Coronary artery (tissue), 2 donors: ENCODE results near the gene ZEB1.

Source experiments
- DNase-seq: peaks from one replicate; pipeline ENCODE4 v3.0.0-alpha.2; 2017; ENCODE audit warnings: low spot score
- H3K27ac ChIP-seq, 2 donors: fragments of 200-600 bp; sonication (generic); one replicate each; pipeline ENCODE4 v1.5.1; 2016 to 2019
- H3K4me3 ChIP-seq: fragments of 200-600 bp; sonication (generic); 2 replicates; pipeline ENCODE4 v1.5.1; 2016; ENCODE audit warnings: mild to moderate bottlenecking, moderate library complexity
- TF ChIP-seq, protein P1 (sequence below): fragments of 200-600 bp; sonication (generic); IDR thresholded peaks from one replicate; pipeline ENCODE4 v1.5.1; 2019; ENCODE audit warnings: antibody characterized with exemption

Gene ZEB1

DNA sequence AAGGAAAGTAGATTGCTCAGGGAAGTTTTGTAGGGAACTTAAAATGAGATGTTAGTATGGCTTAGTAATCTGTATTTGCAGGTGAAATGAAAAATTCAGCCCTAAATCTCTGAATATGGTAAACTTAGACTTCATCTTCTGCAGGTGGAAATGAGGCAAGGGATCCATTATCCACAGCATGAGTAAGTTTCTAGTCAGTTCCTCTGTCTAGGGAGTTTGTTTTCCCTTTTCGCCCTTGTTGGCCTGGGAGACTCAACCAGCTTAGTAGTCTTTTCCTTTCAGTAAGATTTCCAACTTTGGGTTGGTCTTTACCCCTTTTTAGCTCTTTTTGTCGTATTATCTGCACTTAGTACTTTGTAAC, 65.6 kb downstream of the ZEB1 start:
- TF ChIP-seq, protein P1, sequence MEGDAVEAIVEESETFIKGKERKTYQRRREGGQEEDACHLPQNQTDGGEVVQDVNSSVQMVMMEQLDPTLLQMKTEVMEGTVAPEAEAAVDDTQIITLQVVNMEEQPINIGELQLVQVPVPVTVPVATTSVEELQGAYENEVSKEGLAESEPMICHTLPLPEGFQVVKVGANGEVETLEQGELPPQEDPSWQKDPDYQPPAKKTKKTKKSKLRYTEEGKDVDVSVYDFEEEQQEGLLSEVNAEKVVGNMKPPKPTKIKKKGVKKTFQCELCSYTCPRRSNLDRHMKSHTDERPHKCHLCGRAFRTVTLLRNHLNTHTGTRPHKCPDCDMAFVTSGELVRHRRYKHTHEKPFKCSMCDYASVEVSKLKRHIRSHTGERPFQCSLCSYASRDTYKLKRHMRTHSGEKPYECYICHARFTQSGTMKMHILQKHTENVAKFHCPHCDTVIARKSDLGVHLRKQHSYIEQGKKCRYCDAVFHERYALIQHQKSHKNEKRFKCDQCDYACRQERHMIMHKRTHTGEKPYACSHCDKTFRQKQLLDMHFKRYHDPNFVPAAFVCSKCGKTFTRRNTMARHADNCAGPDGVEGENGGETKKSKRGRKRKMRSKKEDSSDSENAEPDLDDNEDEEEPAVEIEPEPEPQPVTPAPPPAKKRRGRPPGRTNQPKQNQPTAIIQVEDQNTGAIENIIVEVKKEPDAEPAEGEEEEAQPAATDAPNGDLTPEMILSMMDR, result no peak
- no peak for DNase-seq
- H3K27ac ChIP-seq, result no peak overlapping the region
- H3K4me3 ChIP-seq, result no peak overlapping the region

DNA sequence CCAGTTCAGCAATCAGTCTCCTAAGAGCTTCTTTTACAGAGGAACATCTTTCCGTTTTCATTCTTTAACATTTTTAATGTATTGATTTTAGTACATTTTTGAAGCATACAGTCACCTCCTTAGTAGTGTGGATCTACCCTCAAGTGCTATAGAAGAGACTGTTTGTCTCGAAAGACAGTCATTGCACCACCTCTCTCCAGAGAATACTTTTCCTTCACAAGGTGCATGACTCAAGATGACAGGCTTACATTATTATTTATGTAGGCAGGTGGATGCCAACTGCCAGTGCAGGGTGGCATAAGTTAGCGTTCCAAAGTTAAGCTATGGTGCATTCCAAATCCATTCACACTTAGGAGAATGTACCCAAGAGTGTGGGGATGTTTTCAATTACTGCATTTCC, 71.8 kb downstream of the ZEB1 start:
- no peak overlapping the region for H3K27ac ChIP-seq
- H3K4me3 ChIP-seq, result no peak overlapping the region
- DNase-seq, result no peak
- TF ChIP-seq, protein P1, result no peak

DNA sequence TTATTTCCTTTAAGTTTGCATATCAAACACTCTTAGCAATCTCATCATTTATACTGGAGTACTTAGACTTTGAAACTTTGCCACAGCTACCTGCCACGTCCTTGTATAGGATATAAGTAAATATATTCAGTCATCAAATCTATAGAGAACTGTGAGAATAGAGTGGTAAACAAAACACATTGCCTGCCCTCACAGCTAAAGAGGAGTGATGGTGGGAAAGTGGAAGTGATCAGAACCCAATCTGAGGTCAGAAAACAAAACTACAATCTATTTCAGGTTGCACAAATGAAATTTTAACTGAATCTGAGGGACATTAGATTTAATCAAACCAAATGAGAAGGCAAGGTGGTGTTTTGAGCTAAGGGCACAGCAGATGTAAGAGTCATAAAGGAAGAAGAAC, 74.8 kb downstream of the ZEB1 start:
- Histone ChIP-seq H3K4me3 (no peak overlapping the region), H3K27ac (no peak overlapping the region)
- TF ChIP-seq, protein P1, result no peak
- DNase-seq, result no peak

DNA sequence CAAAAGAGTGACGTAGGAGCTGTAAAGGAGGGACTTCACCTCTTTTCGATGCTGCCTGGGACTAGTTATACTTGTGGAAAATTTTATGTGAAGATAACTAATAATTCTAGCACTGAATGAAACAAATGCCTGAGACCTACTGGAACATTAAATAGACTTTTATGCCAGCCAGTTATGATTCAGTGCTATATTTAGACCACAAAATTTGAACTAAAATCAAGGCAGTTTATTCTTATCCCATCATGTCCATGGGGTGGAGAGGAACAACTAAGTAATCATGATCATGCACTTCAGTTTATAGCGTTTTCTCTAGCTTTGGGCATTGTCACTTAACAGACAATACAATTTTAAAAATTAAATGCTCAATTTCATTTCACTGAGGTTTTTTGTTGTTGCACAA, 76.7 kb downstream of the ZEB1 start:
- no peak overlapping the region for H3K4me3 ChIP-seq
- TF ChIP-seq, protein P1, result no peak
- H3K27ac ChIP-seq, result peak overlapping the region; percentile 54 to 61
- DNase-seq, result no peak

DNA sequence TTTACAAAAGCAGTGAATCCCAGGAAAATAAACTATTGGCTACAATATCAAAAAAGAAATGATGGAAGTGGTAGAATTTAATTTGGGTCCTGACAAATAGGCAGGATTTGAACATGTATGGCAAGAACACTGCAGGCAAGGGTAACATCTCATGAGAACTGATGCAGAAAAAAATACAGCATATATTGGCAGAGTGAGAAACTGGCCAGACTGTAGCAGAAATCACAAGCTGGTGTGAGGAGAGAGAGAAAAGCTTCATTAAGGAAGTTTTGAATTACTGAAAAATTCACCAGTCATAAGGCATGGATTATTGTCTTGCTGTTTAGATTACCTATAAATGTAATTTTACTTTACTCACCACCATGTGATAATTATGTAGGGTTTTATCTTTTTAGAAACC, 77.4 kb downstream of the ZEB1 start:
- TF ChIP-seq, protein P1, result no peak
- Histone ChIP-seq H3K4me3 (no peak overlapping the region), H3K27ac (peak overlapping the region; percentile 18 to 54)
- no peak for DNase-seq

DNA sequence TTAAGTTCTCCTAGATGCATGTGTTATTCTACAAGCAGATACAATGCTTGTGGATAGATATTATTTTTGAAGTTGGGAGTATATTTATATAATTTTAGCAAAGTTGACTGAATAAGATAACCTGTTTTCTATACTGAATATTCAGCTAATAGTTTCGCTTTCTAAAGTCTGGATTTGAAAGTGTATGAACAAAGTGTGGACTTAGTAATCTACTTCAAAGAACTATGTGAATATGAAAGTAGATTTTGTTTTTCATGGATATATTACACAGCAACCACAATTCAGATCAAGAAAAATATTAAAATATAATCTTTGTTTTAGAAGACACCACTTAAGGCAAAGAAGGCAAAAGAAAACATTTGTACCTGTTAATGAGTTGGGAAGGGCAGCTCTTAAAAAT, 78.8 kb downstream of the ZEB1 start:
- TF ChIP-seq, protein P1, result no peak
- Histone ChIP-seq H3K27ac (peak overlapping the region in 1 of 2 donors; percentile 19), H3K4me3 (no peak overlapping the region)
- no peak for DNase-seq

DNA sequence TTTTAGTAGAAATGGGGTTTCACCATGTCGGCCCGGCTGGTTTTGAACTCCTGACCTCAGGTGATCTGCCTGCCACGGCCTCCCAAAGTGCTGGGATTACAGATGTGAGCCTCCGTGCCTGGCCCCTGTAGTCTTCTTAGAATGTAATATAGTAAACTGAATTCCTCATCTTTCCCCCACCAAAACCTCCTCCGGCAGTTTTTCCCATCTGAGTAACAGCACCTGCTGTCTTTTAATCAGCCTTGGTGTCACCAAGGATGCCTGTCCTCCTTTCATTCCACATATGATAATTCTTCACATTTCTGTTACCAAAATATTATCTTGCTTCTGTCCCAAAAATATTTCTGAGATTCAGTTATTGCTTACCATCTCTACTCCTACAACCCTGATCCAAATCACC, 80.2 kb downstream of the ZEB1 start:
- Histone ChIP-seq H3K4me3 (no peak overlapping the region), H3K27ac (peak overlapping the region; percentile 12 to 64)
- TF ChIP-seq, protein P1, result no peak
- DNase-seq, result no peak
